GM23248 (cell line): ENCODE results near the gene CLPTM1L. TPM values are rescaled to one million over a fixed set of nuclear protein-coding genes. Genes with fewer than 3 reads are reported as not detected.

Experiments used
- DNase-seq: peaks from one replicate; pipeline ENCODE4 v3.0.0-alpha.2; 2015
- H2AFZ ChIP-seq: fragments of 200-600 bp; sonication (generic); 2 replicates; pipeline ENCODE4 v1.6.1; 2016; ENCODE audit warnings: antibody characterized with exemption
- H3F3A ChIP-seq: fragments of 200-600 bp; sonication (generic); 2 replicates; pipeline ENCODE4 v1.6.1; 2016; ENCODE audit warnings: mild to moderate bottlenecking, antibody characterized with exemption, mixed run types; ENCODE audit not compliant: insufficient read depth
- H3K27ac ChIP-seq: fragments of 200-600 bp; sonication (generic); 2 replicates; pipeline ENCODE4 v1.5.1; 2016; ENCODE audit warnings: mild to moderate bottlenecking
- H3K27me3 ChIP-seq: fragments of 200-600 bp; sonication (generic); replicated peaks from 2 replicates; pipeline ENCODE4 v1.6.1; 2016; ENCODE audit warnings: mild to moderate bottlenecking; ENCODE audit not compliant: insufficient read depth
- H3K36me3 ChIP-seq: fragments of 200-600 bp; sonication (generic); 2 replicates; pipeline ENCODE4 v1.6.1; 2016; ENCODE audit warnings: low read depth, mild to moderate bottlenecking
- H3K4me1 ChIP-seq: fragments of 200-600 bp; sonication (generic); 2 replicates; pipeline ENCODE4 v1.6.1; 2016; ENCODE audit warnings: mild to moderate bottlenecking; ENCODE audit not compliant: insufficient read depth
- H3K4me2 ChIP-seq: fragments of 200-600 bp; sonication (generic); one replicate; pipeline ENCODE4 v1.6.1; 2016; ENCODE audit warnings: mild to moderate bottlenecking; ENCODE audit not compliant: unreplicated experiment
- H3K4me3 ChIP-seq: fragments of 200-600 bp; sonication (generic); 2 replicates; pipeline ENCODE4 v1.5.1; 2016; ENCODE audit warnings: mild to moderate bottlenecking
- H3K79me2 ChIP-seq: fragments of 200-600 bp; sonication (generic); 2 replicates; pipeline ENCODE4 v1.6.1; 2016; ENCODE audit warnings: mild to moderate bottlenecking; ENCODE audit not compliant: insufficient read depth
- H3K9ac ChIP-seq: fragments of 200-600 bp; sonication (generic); 2 replicates; pipeline ENCODE4 v1.6.1; 2016; ENCODE audit warnings: mild to moderate bottlenecking
- H3K9me2 ChIP-seq: fragments of 200-600 bp; sonication (generic); 2 replicates; pipeline ENCODE4 v1.6.1; 2016; ENCODE audit warnings: mixed run types, mild to moderate bottlenecking, moderate library complexity; ENCODE audit not compliant: insufficient read depth
- H3K9me3 ChIP-seq: fragments of 200-600 bp; sonication (generic); one replicate; pipeline ENCODE4 v1.6.1; 2017; ENCODE audit warnings: low read depth
- H4K20me1 ChIP-seq: fragments of 200-600 bp; sonication (generic); 2 replicates; pipeline ENCODE4 v1.6.0; 2016; ENCODE audit not compliant: insufficient read depth
- EZH2 ChIP-seq: fragments of 200-600 bp; sonication (generic); IDR thresholded peaks from 2 replicates; pipeline ENCODE4 v1.6.1; 2018; ENCODE audit warnings: antibody characterized with exemption, mild to moderate bottlenecking; ENCODE audit not compliant: insufficient read depth, poor library complexity, severe bottlenecking
- EZH2phosphoT487 ChIP-seq: fragments of 200-600 bp; sonication (generic); IDR thresholded peaks from 2 replicates; pipeline ENCODE4 v1.6.1; 2018; ENCODE audit warnings: antibody characterized with exemption, moderate library complexity, mild to moderate bottlenecking, low read depth; ENCODE audit not compliant: insufficient read depth
- WGBS, 2 experiments: methylation state at CpG; one replicate each; pipeline ENCODE4 v1.1.6; 2015 to 2017; ENCODE audit warnings: low lambda C conversion rate in 2 of 2, low coverage in 1 of 2; ENCODE audit errors: missing lambda C conversion rate in 2 of 2; 5-methylcytosine and 5-hydroxymethylcytosine counted together
- in situ Hi-C: fragments of 300-500 bp; cut with MboI; formaldehyde crosslinking; loops from 2 replicates; pipeline ENCODE4 v1.15.0; 2020
- polyA plus RNA-seq: library from polyadenylated mRNA; unstranded; fragments of >200 nt; fragmentation: Nextera tagmentation; extraction: Ambion mirVana; gene quantifications from 2 replicates; pipeline ENCODE4 v1.2.1, GENCODE V29; 2016
- total RNA-seq: library from RNA; depleted of rRNA; stranded (reverse); fragments of >200 nt; shearing (Covaris generic); gene quantifications from 2 replicates; pipeline ENCODE4 v1.2.3, GENCODE V29; 2014

Gene CLPTM1L
- total and polyA plus RNA-seq, 2 experiments from 2014 or later: 25.6 to 135 TPM

- H3K4me1 ChIP-seq: no peaks in the 10 kb centered on the region
- H3K27me3 ChIP-seq: peaks cover 7% of the 10 kb centered on the region; the same call in 1 of the 2 replicates
- no peaks in the 10 kb centered on the region for H3K36me3 ChIP-seq
- no peaks in the 10 kb centered on the region for H3K9me3 ChIP-seq
- no peaks in the 10 kb centered on the region for H3K9me2 ChIP-seq
- H3K27ac ChIP-seq: no peak overlapping the region
- in situ Hi-C loops: no loop called here
- no peak overlapping the region for H3K4me2 ChIP-seq
- H3K4me3 ChIP-seq: no peak overlapping the region
- no peaks in the 10 kb centered on the region for H4K20me1 ChIP-seq
- DNase-seq: no peak
- H3K79me2 ChIP-seq: no peaks in the 10 kb centered on the region
- H3K9ac ChIP-seq: no peak overlapping the region
- 89 to 93% methylated on average over 24 of the region's 24 CpGs for WGBS, 2 experiments
- H3F3A ChIP-seq: no peaks in the 10 kb centered on the region
- no peak overlapping the region for H2AFZ ChIP-seq
- TF ChIP-seq EZH2phosphoT487: no peak
- TF ChIP-seq EZH2: no peak
Observed at GRCh38 chr5:1378866-1379659, 34.2 kb upstream of the CLPTM1L start.

- no peaks in the 10 kb centered on the region for H3K79me2 ChIP-seq
- 82 to 90% methylated on average over 18 of the region's 18 CpGs for WGBS, 2 experiments
- no peak overlapping the region for H3K9ac ChIP-seq
- no peaks in the 10 kb centered on the region for H3K4me1 ChIP-seq
- H3K27me3 ChIP-seq: peaks cover 7% of the 10 kb centered on the region; the same call in 1 of the 2 replicates
- no peak overlapping the region for H3K27ac ChIP-seq
- H3K9me2 ChIP-seq: no peaks in the 10 kb centered on the region
- H3F3A ChIP-seq: no peaks in the 10 kb centered on the region
- no peak overlapping the region for H2AFZ ChIP-seq
- no peak overlapping the region for H3K4me2 ChIP-seq
- H3K9me3 ChIP-seq: no peaks in the 10 kb centered on the region
- no peak overlapping the region for H3K4me3 ChIP-seq
- DNase-seq: no peak
- in situ Hi-C loops: no loop called here
- TF ChIP-seq EZH2 (no peak), EZH2phosphoT487 (no peak)
- no peaks in the 10 kb centered on the region for H3K36me3 ChIP-seq
- H4K20me1 ChIP-seq: no peaks in the 10 kb centered on the region
Observed at GRCh38 chr5:1378096-1378495, 33.2 kb upstream of the CLPTM1L start.

GRCh38 chr5:1376981-1377380, 32.1 kb upstream of the CLPTM1L start:
- no peak overlapping the region for H3K27ac ChIP-seq
- H3K9ac ChIP-seq: no peak overlapping the region
- no peaks in the 10 kb centered on the region for H3K4me1 ChIP-seq
- no peak for DNase-seq
- H3F3A ChIP-seq: no peaks in the 10 kb centered on the region
- in situ Hi-C loops: no loop called here
- no peak overlapping the region for H3K4me2 ChIP-seq
- no peak overlapping the region for H2AFZ ChIP-seq
- 0 to 2% methylated on average over 3 of the region's 3 CpGs for WGBS, 2 experiments
- no peaks in the 10 kb centered on the region for H3K36me3 ChIP-seq
- H3K27me3 ChIP-seq: peaks cover 7% of the 10 kb centered on the region; the same call in 1 of the 2 replicates
- H4K20me1 ChIP-seq: no peaks in the 10 kb centered on the region
- no peaks in the 10 kb centered on the region for H3K9me2 ChIP-seq
- H3K9me3 ChIP-seq: no peaks in the 10 kb centered on the region
- no peaks in the 10 kb centered on the region for H3K79me2 ChIP-seq
- TF ChIP-seq EZH2phosphoT487 (no peak), EZH2 (no peak)
- H3K4me3 ChIP-seq: no peak overlapping the region

GRCh38 chr5:1375871-1376810, 31.2 kb upstream of the CLPTM1L start:
- TF ChIP-seq EZH2: no peak
- no peak for TF ChIP-seq EZH2phosphoT487
- H3K27ac ChIP-seq: no peak overlapping the region
- H3K9ac ChIP-seq: no peak overlapping the region
- no peak overlapping the region for H2AFZ ChIP-seq
- no peak overlapping the region for H3K4me2 ChIP-seq
- H3K9me3 ChIP-seq: no peaks in the 10 kb centered on the region
- DNase-seq: peak; percentile 66
- no peaks in the 10 kb centered on the region for H3K36me3 ChIP-seq
- H4K20me1 ChIP-seq: no peaks in the 10 kb centered on the region
- 27% methylated on average over 23 of the region's 23 CpGs for WGBS, 2 experiments
- no peaks in the 10 kb centered on the region for H3F3A ChIP-seq
- H3K27me3 ChIP-seq: peaks cover 15% of the 10 kb centered on the region
- in situ Hi-C loops: no loop called here
- no peaks in the 10 kb centered on the region for H3K4me1 ChIP-seq
- H3K9me2 ChIP-seq: no peaks in the 10 kb centered on the region
- no peak overlapping the region for H3K4me3 ChIP-seq
- H3K79me2 ChIP-seq: no peaks in the 10 kb centered on the region
